AG09309 (cell line): ENCODE data around the gene HLCS.
"Not testable (repeated sequence)": the region's sequence is repeated elsewhere in the genome, so short reads cannot be mapped to it uniquely, and the experiment has no call there.

Source experiments
- DNase-seq: peaks from one replicate; pipeline ENCODE4 v3.0.0-alpha.2; 2010; ENCODE audit warnings: low read depth
- H3K4me3 ChIP-seq: 2 replicates; pipeline ENCODE4 v1.5.1; 2011; ENCODE audit warnings: mild to moderate bottlenecking, low read depth, low read length, moderate library complexity; ENCODE audit not compliant: control insufficient read depth
- TF ChIP-seq, protein P1 (sequence below): IDR thresholded peaks from 2 replicates; pipeline ENCODE4 v1.5.1; 2011; ENCODE audit warnings: mild to moderate bottlenecking, low read depth, low read length, inconsistent platforms; ENCODE audit not compliant: insufficient read depth, control insufficient read depth; ENCODE audit errors: missing control alignments

Gene HLCS

DNA sequence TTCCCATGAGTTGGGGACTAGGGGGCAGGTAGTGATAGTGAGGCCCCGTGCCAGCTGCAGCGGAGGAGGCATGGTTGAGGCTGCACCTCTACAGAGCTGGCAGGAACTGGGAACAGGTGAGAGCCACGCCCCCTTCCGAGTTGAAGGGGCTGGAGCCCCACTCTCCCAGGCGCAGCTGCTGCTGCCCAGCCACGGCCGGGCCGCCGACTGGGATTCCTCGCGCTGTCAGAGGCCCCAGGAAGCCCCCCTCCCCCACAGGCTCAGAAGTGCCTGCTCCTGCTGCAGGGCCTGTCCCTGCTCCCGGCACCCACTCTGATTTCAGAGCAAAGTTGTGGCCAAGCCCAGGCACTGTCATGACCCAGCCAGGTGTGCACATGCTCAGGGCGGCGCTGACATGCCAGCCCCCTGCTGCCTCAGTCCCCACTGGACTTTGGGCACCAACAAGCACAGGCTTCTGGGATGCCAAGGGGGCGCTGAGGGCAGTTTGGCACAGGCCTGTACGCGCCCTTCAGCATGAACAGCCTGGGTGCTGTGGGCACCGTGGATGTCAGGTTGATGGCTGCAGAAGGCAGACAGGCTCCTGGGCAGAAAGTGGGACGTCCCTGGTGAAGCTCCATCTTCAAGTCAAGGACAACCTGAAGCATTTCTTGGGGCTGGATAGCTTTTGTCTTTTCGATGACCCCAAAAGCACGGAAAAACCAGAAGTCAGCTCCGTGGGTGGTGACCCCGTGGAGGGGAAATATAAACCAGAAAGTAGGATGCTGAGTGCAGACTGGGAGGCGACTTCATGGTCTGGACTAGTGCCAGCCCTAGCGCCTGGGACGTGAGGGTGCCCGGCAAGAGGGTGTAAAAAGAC is 146.1 kb downstream of the HLCS start:
- DNase-seq: no peak
- no peak overlapping the region for H3K4me3 ChIP-seq

DNA sequence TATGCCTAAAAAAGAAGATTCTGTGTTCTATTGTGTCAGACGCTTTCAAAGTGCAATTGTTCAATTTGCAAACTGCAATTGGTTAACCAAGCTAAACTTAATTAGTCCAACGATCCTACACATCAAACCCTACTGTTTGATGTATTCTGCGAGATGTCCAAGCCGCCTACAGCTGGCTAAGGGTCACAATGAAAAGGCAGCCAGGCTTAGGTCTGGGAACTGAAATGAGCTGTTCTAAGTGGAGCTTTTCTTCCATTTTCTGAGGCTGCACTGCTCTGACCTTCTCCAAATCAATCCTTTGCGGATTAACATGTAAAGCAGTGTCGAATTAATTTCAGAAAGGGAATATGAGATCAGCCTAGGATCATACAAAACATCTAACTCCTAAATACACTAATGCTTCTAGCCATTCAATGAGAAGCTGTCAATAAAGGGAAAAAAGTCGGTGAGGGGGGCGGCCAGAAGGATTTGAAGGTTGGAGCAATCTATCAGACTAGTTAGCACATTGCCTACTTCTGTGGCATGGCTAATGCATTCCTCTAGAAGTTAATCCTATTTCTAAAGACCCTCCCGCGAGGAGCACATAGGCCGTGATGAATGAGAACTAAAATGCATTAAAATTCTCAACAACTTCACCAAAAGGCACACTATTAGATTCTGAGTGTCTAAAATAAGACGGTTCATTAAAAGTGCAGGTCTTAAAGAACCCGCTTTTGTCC is 148.6 kb downstream of the HLCS start:
- no peak overlapping the region for H3K4me3 ChIP-seq
- no peak for DNase-seq
- TF ChIP-seq, protein P1, sequence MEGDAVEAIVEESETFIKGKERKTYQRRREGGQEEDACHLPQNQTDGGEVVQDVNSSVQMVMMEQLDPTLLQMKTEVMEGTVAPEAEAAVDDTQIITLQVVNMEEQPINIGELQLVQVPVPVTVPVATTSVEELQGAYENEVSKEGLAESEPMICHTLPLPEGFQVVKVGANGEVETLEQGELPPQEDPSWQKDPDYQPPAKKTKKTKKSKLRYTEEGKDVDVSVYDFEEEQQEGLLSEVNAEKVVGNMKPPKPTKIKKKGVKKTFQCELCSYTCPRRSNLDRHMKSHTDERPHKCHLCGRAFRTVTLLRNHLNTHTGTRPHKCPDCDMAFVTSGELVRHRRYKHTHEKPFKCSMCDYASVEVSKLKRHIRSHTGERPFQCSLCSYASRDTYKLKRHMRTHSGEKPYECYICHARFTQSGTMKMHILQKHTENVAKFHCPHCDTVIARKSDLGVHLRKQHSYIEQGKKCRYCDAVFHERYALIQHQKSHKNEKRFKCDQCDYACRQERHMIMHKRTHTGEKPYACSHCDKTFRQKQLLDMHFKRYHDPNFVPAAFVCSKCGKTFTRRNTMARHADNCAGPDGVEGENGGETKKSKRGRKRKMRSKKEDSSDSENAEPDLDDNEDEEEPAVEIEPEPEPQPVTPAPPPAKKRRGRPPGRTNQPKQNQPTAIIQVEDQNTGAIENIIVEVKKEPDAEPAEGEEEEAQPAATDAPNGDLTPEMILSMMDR: no peak

More for the DNA sequence above, 146.1 kb downstream of the HLCS start:
- TF ChIP-seq, protein P1: no peak

DNA sequence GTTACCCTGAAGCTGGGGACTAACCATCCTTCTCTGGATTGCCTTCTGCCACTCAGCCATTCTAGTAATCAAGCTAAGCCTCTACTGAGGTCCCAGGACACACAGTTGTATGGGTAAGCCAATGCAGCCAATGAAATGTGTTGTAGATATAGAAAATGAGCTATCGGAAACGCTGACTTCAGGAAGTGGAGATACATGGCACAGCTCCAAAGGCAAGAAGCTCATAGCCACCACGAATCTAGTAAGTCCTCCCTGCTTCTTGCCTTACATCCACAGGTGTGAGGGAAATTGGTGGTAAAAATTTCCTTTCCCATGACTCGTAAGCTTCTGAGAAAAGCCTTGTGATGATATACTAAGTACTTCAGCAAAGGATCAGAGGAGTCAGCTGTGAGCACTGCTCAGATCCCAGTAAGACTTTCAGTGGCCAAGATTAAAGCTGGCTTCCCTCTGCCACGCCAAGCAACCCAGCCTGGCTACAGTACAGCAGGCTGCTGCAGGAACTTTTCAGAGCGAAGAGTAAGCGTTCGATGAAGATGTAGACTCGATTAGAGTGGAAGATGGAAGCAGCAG is 149.8 kb downstream of the HLCS start:
- no peak overlapping the region for H3K4me3 ChIP-seq
- TF ChIP-seq, protein P1: no peak
- DNase-seq: no peak

- H3K4me3 ChIP-seq, DNase-seq: not testable (repeated sequence)
These were observed 150.4 kb downstream of the HLCS start for GRCh38 chr21:36816026-36816425.

- H3K4me3 ChIP-seq: no peak overlapping the region
- DNase-seq: no peak
- TF ChIP-seq, protein P1: no peak
These were observed 151.2 kb downstream of the HLCS start for GRCh38 chr21:36815284-36815683.

DNA sequence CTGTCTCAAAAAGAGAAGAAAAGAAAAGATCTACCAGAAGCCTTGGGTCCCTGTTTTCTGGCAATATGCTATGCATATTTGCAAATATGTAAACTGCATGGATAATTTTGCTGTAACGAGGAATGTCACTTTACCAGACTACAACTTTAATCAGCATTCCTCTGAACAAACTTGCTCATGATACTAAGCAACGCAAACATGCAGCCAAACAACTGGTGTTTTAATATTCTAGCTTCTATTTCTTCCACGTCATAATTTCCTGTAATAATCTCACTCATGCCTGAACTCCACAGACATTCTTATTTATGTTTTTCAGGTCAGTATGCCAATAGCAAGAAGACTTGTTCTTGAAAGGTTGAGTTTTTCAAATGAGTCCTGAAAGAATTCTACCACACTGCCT is 153.4 kb downstream of the HLCS start:
- no peak for DNase-seq
- no peak overlapping the region for H3K4me3 ChIP-seq
- TF ChIP-seq, protein P1: no peak

GRCh38 chr21:36811762-36812161 is 154.7 kb downstream of the HLCS start:
- H3K4me3 ChIP-seq: no peak overlapping the region
- TF ChIP-seq, protein P1: no peak
- no peak for DNase-seq
